GM18907 (cell line): ENCODE measurements around the gene TMEM87B.
"Not testable (repeated sequence)": the region's sequence is repeated elsewhere in the genome, so short reads cannot be mapped to it uniquely, and the experiment has no call there.

ENCODE experiments used
- ATAC-seq: cut with Tn5 transposase; IDR thresholded peaks from one replicate; pipeline ENCODE4 v1.9.1; 2021; ENCODE audit warnings: mild to moderate bottlenecking, moderate library complexity; ENCODE audit not compliant: unreplicated experiment

TMEM87B gene

GRCh38 chr2:112065486-112065885 lies 10.4 kb downstream of the TMEM87B start:
- peak; percentile 26 for ATAC-seq

GRCh38 chr2:112065966-112066365 lies 10.9 kb downstream of the TMEM87B start:
- ATAC-seq = peak; percentile 64

- ATAC-seq = not testable (repeated sequence)
These were observed 14.7 kb downstream of the TMEM87B start for GRCh38 chr2:112069794-112070193.

- ATAC-seq = no peak
These were observed 18.8 kb downstream of the TMEM87B start for GRCh38 chr2:112073875-112074274.

- ATAC-seq = no peak
These were observed 19.4 kb downstream of the TMEM87B start for GRCh38 chr2:112074506-112074905.

GRCh38 chr2:112075490-112076260 lies 20.6 kb downstream of the TMEM87B start:
- no peak for ATAC-seq

- no peak for ATAC-seq
These were observed 22.7 kb downstream of the TMEM87B start for GRCh38 chr2:112077814-112078213.

- ATAC-seq = no peak
These were observed 26.2 kb downstream of the TMEM87B start for GRCh38 chr2:112081262-112081661.

- no peak for ATAC-seq
These were observed 29.8 kb downstream of the TMEM87B start for GRCh38 chr2:112084689-112085374.

- no peak for ATAC-seq
These were observed 30.3 kb downstream of the TMEM87B start for GRCh38 chr2:112085375-112085730.

GRCh38 chr2:112085916-112086669 lies 31.0 kb downstream of the TMEM87B start:
- no peak for ATAC-seq

GRCh38 chr2:112087346-112088020 lies 32.4 kb downstream of the TMEM87B start:
- peak; percentile 85 for ATAC-seq

- ATAC-seq = no peak
These were observed 34.3 kb downstream of the TMEM87B start for GRCh38 chr2:112089375-112089774.

GRCh38 chr2:112092286-112093041 lies 37.4 kb downstream of the TMEM87B start:
- ATAC-seq = no peak

- no peak for ATAC-seq
These were observed 38.1 kb downstream of the TMEM87B start for GRCh38 chr2:112093216-112093615.

- ATAC-seq = no peak
These were observed 40.6 kb downstream of the TMEM87B start for GRCh38 chr2:112095681-112096080.

- no peak for ATAC-seq
These were observed 41.0 kb downstream of the TMEM87B start for GRCh38 chr2:112096098-112096497.

GRCh38 chr2:112108178-112108832 lies 53.2 kb downstream of the TMEM87B start:
- ATAC-seq = no peak

GRCh38 chr2:112109278-112109677 lies 54.2 kb downstream of the TMEM87B start:
- no peak for ATAC-seq

GRCh38 chr2:112110966-112111365 lies 55.9 kb downstream of the TMEM87B start:
- ATAC-seq = no peak
